Heart left ventricle (tissue), 16 donors: ENCODE data around the gene ERH. TPM values are rescaled to one million over a fixed set of nuclear protein-coding genes. Genes with fewer than 3 reads are reported as not detected.
A peak's percentile ranks its signal among the peaks of the same experiment; 100 is the strongest.

Experiments used
- ATAC-seq, 4 donors: fragments of 200-7000 bp; cut with Tn5 transposase; one replicate each; pipeline ENCODE4 v1.9.1; 2020 to 2022; ENCODE audit warnings: moderate library complexity in 4 of 4, mild to moderate bottlenecking in 3 of 4, moderate number of reproducible peaks in 1 of 4
- DNase-seq, 5 donors: peaks; one replicate each; pipeline ENCODE4 v3.0.0-alpha.2; 2020
- H3K27ac ChIP-seq, 12 donors: fragments of 200-600 bp; sonication (generic) in 4 of 12; one replicate each; pipeline versions ENCODE4 v1.5.0 to v1.8.0; 2016 to 2022; ENCODE audit warnings: mild to moderate bottlenecking in 2 of 12
- H3K27me3 ChIP-seq, 9 donors: fragments of 200-600 bp; sonication (generic) in 2 of 9; one replicate each; pipeline versions ENCODE4 v1.5.1 to v1.8.0; 2016 to 2022; ENCODE audit warnings: mild to moderate bottlenecking in 3 of 9
- H3K36me3 ChIP-seq, 9 donors: fragments of 200-600 bp; sonication (generic) in 2 of 9; one replicate each; pipeline versions ENCODE4 v1.5.0 to v1.8.0; 2018 to 2022; ENCODE audit warnings: mild to moderate bottlenecking in 2 of 9
- H3K4me1 ChIP-seq, 12 donors: fragments of 200-600 bp; sonication (generic) in 4 of 12; one replicate each; pipeline versions ENCODE4 v1.5.0 to v1.8.0; 2016 to 2022; ENCODE audit warnings: mild to moderate bottlenecking in 3 of 12
- H3K4me3 ChIP-seq, 12 donors: fragments of 200-600 bp; sonication (generic) in 4 of 12; one replicate each; pipeline versions ENCODE4 v1.5.0 to v1.8.0; 2017 to 2022; ENCODE audit warnings: mild to moderate bottlenecking in 9 of 12, moderate library complexity in 4 of 12
- H3K9me3 ChIP-seq, 12 donors: fragments of 200-600 bp; sonication (generic) in 4 of 12; one replicate each; pipeline versions ENCODE4 v1.5.0 to v1.8.0; 2016 to 2022; ENCODE audit warnings: mild to moderate bottlenecking in 1 of 12
- POLR2A ChIP-seq, 2 donors: fragments of 450-650 bp; IDR thresholded peaks; one replicate each; pipeline ENCODE4 v1.6.1; 2017; ENCODE audit warnings: antibody characterized with exemption in 2 of 2, mild to moderate bottlenecking in 2 of 2, moderate library complexity in 2 of 2
- WGBS, 4 donors: extraction: QIAGEN DNeasy Blood & Tissue Kit in 2 of 4; methylation state at CpG; one replicate each; pipeline versions ENCODE4 v1.1.5 to v1.1.7; 2013 to 2018; 5-methylcytosine and 5-hydroxymethylcytosine counted together
- intact Hi-C, 10 donors: fragments of 100-400 bp; cut with DNase I; formaldehyde crosslinking; loops; one replicate each; pipeline versions ENCODE4 v1.11.1 to v1.14.2; 2022
- polyA plus RNA-seq, 2 donors: library from polyadenylated mRNA; stranded (reverse); fragments of 200-250 nt; gene quantifications; one replicate each; pipeline ENCODE4 v1.2.3, GENCODE V29; 2013
- total RNA-seq, 9 donors: library from RNA; depleted of rRNA in 2 of 9; stranded (reverse); fragments of >200 nt in 2 of 9; fragmentation: NEBNext Ultra II Directional in 3 of 9; extraction: Animal tissue kit (Norgen Biotek cat#: 25700) in 3 of 9; gene quantifications; one replicate each; pipeline versions ENCODE4 v1.1.0 to v1.2.4, GENCODE V29; 2016 to 2023
- TF ChIP-seq, protein P1 (sequence below), 12 donors: fragments of 200-600 bp; sonication (generic) in 4 of 12; IDR thresholded peaks; one replicate each; pipeline versions ENCODE4 v1.5.0 to v1.8.0; 2018 to 2022; ENCODE audit warnings: antibody characterized with exemption in 12 of 12, mild to moderate bottlenecking in 5 of 12
- donor health status: ischemic (EF 13 %, LVEDD 7.1; RV severe dilation, severe dysfunction).
- donor health status: healthy with polysubstance abuse.
- donor health status: DM: no; HTN: yes; CAD: no.
- donor health status: DM: no; HTN: no; CAD: no.
- donor health status: ischemic (EF 25% LVEDD 6.9; RV normal size, moderate dysfunction).
- donor health status: ischemic (EF 25% LVEDD 5.7; RV mildly dilated, moderate dysfunction).
- donor health status: healthy.
- donor health status: DM: yes; HTN: yes; CAD: no.
- donor health status: ischemic (EF 35%, LVEDD 5.7; RV mildly dilated, moderate dysfunction).
- donor health status: nonischemic (EF 11% LVEDD 7.7; RV severe dilation, severe dysfunction).
- donor health status: DM: yes; HTN: yes; CAD: no.
- donor health status: PGD.
- donor health status: ischemic (EF 29% LVEDD 5.4; RV normal size, mild dysfunction).
- donor health status: nonischemic (EF 23%, LVEDD 6.1; RV moderate dilation, normal function).

ERH gene
- total and polyA plus RNA-seq, 11 donors, result 44.3 to 147 (median 128) TPM

DNA sequence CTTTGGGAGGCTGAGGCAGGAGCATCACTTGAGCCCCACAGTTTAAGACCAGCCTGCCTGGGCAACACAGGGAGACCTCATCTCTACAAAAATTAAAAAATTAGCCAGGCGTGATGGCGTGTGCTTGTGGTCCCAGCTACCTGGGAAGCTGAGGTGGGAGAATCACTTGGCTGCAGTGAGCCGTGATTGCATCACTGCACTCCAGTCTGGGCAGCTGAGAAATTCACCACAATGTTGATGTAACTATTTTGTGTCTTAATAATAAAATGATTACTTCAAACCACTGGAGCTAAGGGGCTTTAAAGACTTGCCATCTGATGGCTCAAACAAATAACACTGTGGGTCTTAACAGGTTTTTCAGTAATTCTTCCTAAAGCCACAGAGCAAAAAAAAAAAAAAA is 10.8 kb downstream of the ERH start:
- H3K36me3 ChIP-seq, result peaks cover 0 to 97% (median 72%) of the 10 kb centered on the region in 9 donors
- H3K27ac ChIP-seq, result no peak overlapping the region
- no peak for TF ChIP-seq POLR2A (IDR thresholded peaks at IDR 0.05)
- TF ChIP-seq, protein P1, sequence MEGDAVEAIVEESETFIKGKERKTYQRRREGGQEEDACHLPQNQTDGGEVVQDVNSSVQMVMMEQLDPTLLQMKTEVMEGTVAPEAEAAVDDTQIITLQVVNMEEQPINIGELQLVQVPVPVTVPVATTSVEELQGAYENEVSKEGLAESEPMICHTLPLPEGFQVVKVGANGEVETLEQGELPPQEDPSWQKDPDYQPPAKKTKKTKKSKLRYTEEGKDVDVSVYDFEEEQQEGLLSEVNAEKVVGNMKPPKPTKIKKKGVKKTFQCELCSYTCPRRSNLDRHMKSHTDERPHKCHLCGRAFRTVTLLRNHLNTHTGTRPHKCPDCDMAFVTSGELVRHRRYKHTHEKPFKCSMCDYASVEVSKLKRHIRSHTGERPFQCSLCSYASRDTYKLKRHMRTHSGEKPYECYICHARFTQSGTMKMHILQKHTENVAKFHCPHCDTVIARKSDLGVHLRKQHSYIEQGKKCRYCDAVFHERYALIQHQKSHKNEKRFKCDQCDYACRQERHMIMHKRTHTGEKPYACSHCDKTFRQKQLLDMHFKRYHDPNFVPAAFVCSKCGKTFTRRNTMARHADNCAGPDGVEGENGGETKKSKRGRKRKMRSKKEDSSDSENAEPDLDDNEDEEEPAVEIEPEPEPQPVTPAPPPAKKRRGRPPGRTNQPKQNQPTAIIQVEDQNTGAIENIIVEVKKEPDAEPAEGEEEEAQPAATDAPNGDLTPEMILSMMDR (IDR thresholded peaks at IDR 0.05), result no peak
- WGBS, 4 donors, result 94 to 98% (median 96%) methylated on average over 3 of the region's 3 CpGs
- intact Hi-C loops, result no loop called here
- H3K4me1 ChIP-seq, result peaks cover 0 to 18% (median 10%) of the 10 kb centered on the region in 12 donors
- no peak for ATAC-seq
- no peaks in the 10 kb centered on the region for H3K9me3 ChIP-seq
- no peaks in the 10 kb centered on the region for H3K27me3 ChIP-seq
- DNase-seq, result no peak
- no peak overlapping the region for H3K4me3 ChIP-seq

DNA sequence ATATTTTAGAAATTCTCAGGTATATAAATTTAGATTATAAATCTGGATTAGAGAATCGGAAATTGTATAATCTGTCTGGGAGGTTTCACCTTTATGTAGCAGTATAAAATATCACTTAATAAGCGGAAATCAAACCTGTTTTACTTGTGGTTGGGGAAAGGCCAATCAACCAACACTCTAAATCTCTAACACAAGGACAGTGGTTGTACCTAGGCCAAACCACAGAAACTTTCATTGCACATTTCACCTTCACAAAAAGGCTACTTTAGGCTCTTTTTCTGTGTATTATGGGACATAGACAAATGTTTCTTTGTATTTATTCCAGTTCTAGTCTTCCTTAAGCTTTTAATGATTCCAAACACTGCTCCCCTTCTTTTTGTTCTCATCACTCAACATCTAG is 19.8 kb downstream of the ERH start:
- intact Hi-C loops, result loop anchor here in 1 of 10 donors (10.0 kb wide), 1 partner anchor 87 kb away; no protein-coding TSS in a partner anchor
- no peak for DNase-seq
- Histone ChIP-seq H3K4me1 (peaks cover 0 to 10% (median 1%) of the 10 kb centered on the region in 12 donors), H3K4me3 (no peak overlapping the region), H3K27ac (no peak overlapping the region), H3K9me3 (peaks cover 0 to 12% (median 0%) of the 10 kb centered on the region in 12 donors), H3K36me3 (peaks cover 0 to 68% (median 58%) of the 10 kb centered on the region in 9 donors), H3K27me3 (no peaks in the 10 kb centered on the region)
- ATAC-seq, result no peak
- no peak for TF ChIP-seq POLR2A (IDR thresholded peaks at IDR 0.05)
- TF ChIP-seq, protein P1 (IDR thresholded peaks at IDR 0.05), result no peak
- WGBS, 4 donors, result 94 to 99% (median 97%) methylated on average over 2 of the region's 2 CpGs

DNA sequence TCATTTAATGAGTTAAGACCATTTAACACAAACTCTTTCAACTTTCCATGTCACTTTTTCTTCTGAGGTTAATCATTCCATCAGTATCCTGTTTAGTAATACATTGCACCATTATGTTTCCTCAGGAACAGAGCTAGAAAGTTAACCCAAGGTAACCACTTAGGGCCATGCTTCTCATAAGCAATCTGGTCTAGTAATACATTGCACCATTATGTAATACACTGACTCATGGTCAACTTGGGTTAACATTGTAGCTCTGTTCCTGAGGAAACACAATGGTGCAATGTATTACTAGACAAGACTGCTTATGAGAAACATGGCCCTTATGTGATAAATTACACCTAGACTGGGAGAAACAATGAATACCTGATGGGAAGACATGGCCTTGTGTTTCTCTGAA is 21.7 kb downstream of the ERH start:
- Histone ChIP-seq H3K4me1 (peaks cover 0 to 10% (median 1%) of the 10 kb centered on the region in 12 donors), H3K27ac (no peak overlapping the region), H3K9me3 (peaks cover 0 to 12% (median 0%) of the 10 kb centered on the region in 12 donors), H3K27me3 (no peaks in the 10 kb centered on the region), H3K36me3 (peaks cover 0 to 65% (median 48%) of the 10 kb centered on the region in 9 donors), H3K4me3 (no peak overlapping the region)
- ATAC-seq (peak in 2 of 4 donors; percentile 28 to 53), DNase-seq (no peak)
- intact Hi-C loops, result loop anchor here in 1 of 10 donors (10.0 kb wide), 1 partner anchor 88 kb away; no protein-coding TSS in a partner anchor
- TF ChIP-seq POLR2A (IDR thresholded peaks at IDR 0.05), result no peak
- TF ChIP-seq, protein P1 (IDR thresholded peaks at IDR 0.05), result no peak

- 94 to 99% (median 96%) methylated on average over 5 of the region's 5 CpGs for WGBS, 4 donors
- no peak overlapping the region for H3K4me3 ChIP-seq
- H3K4me1 ChIP-seq, result peaks cover 0 to 3% (median 0%) of the 10 kb centered on the region in 12 donors
- peaks cover 0 to 58% (median 41%) of the 10 kb centered on the region in 9 donors for H3K36me3 ChIP-seq
- no peak for DNase-seq
- H3K27me3 ChIP-seq, result no peaks in the 10 kb centered on the region
- no peak for ATAC-seq
- peaks cover 0 to 12% (median 0%) of the 10 kb centered on the region in 12 donors for H3K9me3 ChIP-seq
- TF ChIP-seq POLR2A (IDR thresholded peaks at IDR 0.05), result no peak
- TF ChIP-seq, protein P1 (IDR thresholded peaks at IDR 0.05), result no peak
- intact Hi-C loops, result loop anchor here in 1 of 10 donors (10.0 kb wide), 1 partner anchor 89 kb away; no protein-coding TSS in a partner anchor
- no peak overlapping the region for H3K27ac ChIP-seq
These were observed 22.4 kb downstream of the ERH start for GRCh38 chr14:69375722-69376121.
